Liver (tissue), 9 donors: ENCODE results near the gene OR10H4. TPM values are rescaled to one million over a fixed set of nuclear protein-coding genes. Genes with fewer than 3 reads are reported as not detected.
"Not testable (repeated sequence)": the region's sequence is repeated elsewhere in the genome, so short reads cannot be mapped to it uniquely, and the experiment has no call there.

Source experiments
- DNase-seq: peaks from one replicate; pipeline ENCODE4 v3.0.0-alpha.2; 2017; ENCODE audit warnings: low spot score
- H3K27ac ChIP-seq, 2 donors: one replicate each; pipeline ENCODE4 v1.7.0; 2013; ENCODE audit warnings: inconsistent platforms in 2 of 2, low read length in 2 of 2, control low read depth in 1 of 2, low read depth in 1 of 2, mild to moderate bottlenecking in 1 of 2
- H3K27me3 ChIP-seq, 4 donors: one replicate each; pipeline versions ENCODE4 v1.6.1 to v1.7.0; 2013; ENCODE audit warnings: low read length in 3 of 4, inconsistent platforms in 1 of 4, mild to moderate bottlenecking in 1 of 4, moderate library complexity in 1 of 4; ENCODE audit not compliant: control insufficient read depth in 4 of 4, insufficient read depth in 4 of 4
- H3K36me3 ChIP-seq, 4 donors: one replicate each; pipeline versions ENCODE4 v1.6.1 to v1.7.0; 2013; ENCODE audit warnings: low read length in 3 of 4, mild to moderate bottlenecking in 3 of 4, low read depth in 1 of 4, moderate library complexity in 1 of 4; ENCODE audit not compliant: control insufficient read depth in 4 of 4, insufficient read depth in 3 of 4
- H3K4me1 ChIP-seq, 4 donors: one replicate each; pipeline versions ENCODE4 v1.6.1 to v1.7.0; 2013; ENCODE audit warnings: low read length in 3 of 4, mild to moderate bottlenecking in 3 of 4, moderate library complexity in 1 of 4; ENCODE audit not compliant: control insufficient read depth in 4 of 4, insufficient read depth in 4 of 4
- H3K4me3 ChIP-seq, 3 donors: one replicate each; pipeline versions ENCODE4 v1.6.1 to v1.7.0; 2013; ENCODE audit warnings: low read length in 3 of 3, control low read depth in 1 of 3, low read depth in 1 of 3, mild to moderate bottlenecking in 1 of 3
- H3K9ac ChIP-seq, 2 donors: one replicate each; pipeline ENCODE4 v1.7.0; 2013; ENCODE audit warnings: low read length in 2 of 2, mild to moderate bottlenecking in 2 of 2, moderate library complexity in 2 of 2, control low read depth in 1 of 2, low read depth in 1 of 2
- H3K9me3 ChIP-seq, 4 donors: one replicate each; pipeline versions ENCODE4 v1.6.1 to v1.7.0; 2013; ENCODE audit warnings: low read length in 3 of 4; ENCODE audit not compliant: control insufficient read depth in 4 of 4
- ATF3 ChIP-seq: IDR thresholded peaks from 2 replicates; pipeline ENCODE4 v1.6.1; 2016; ENCODE audit warnings: antibody characterized with exemption
- CTCF ChIP-seq: fragments of 150-350 bp; IDR thresholded peaks from 2 replicates; pipeline ENCODE4 v1.5.1; 2017; ENCODE audit warnings: improper control_type of control experiment, low read depth, low read length; ENCODE audit not compliant: missing input control
- EGR1 ChIP-seq, 2 donors: IDR thresholded peaks; 2 replicates each; pipeline ENCODE4 v1.6.1; 2016 to 2018; ENCODE audit warnings: antibody characterized with exemption in 2 of 2, low read depth in 2 of 2
- FOXA2 ChIP-seq: IDR thresholded peaks from 2 replicates; pipeline ENCODE4 v1.6.1; 2016; ENCODE audit warnings: antibody characterized with exemption
- GABPA ChIP-seq, 2 donors: IDR thresholded peaks in 1 of 2; conservative IDR thresholded peaks in 1 of 2; 2 replicates each; pipeline ENCODE4 v1.6.1; 2016; ENCODE audit warnings: antibody characterized with exemption in 2 of 2, mild to moderate bottlenecking in 1 of 2, moderate library complexity in 1 of 2
- HNF4A ChIP-seq, 2 donors: conservative IDR thresholded peaks; 2 replicates each; pipeline ENCODE4 v1.6.1; 2016; ENCODE audit warnings: antibody characterized with exemption in 2 of 2, mild to moderate bottlenecking in 2 of 2
- NR2F2 ChIP-seq: IDR thresholded peaks from 2 replicates; pipeline ENCODE4 v1.6.1; 2016; ENCODE audit warnings: antibody characterized with exemption
- SP1 ChIP-seq: IDR thresholded peaks from 2 replicates; pipeline ENCODE4 v1.6.1; 2018; ENCODE audit warnings: antibody characterized with exemption, mild to moderate bottlenecking
- YY1 ChIP-seq: IDR thresholded peaks from 2 replicates; pipeline ENCODE4 v1.6.1; 2016; ENCODE audit warnings: antibody characterized with exemption, mild to moderate bottlenecking
- WGBS: extraction: QIAGEN DNeasy Blood & Tissue Kit; methylation state at CpG from one replicate; pipeline ENCODE4 v1.1.7; 2013; 5-methylcytosine and 5-hydroxymethylcytosine counted together
- polyA plus RNA-seq, 2 donors: library from polyadenylated mRNA; stranded (reverse) in 1 of 2; unstranded in 1 of 2; fragments of 200-250 nt in 1 of 2; fragments of >200 nt in 1 of 2; fragmentation: Nextera tagmentation in 1 of 2; extraction: Ambion mirVana in 1 of 2; gene quantifications; one replicate each; pipeline versions ENCODE4 v1.2.1 to v1.2.3, GENCODE V29; 2013 to 2015
- total RNA-seq, 2 donors: library from RNA; depleted of rRNA; stranded (reverse); fragments of >200 nt; gene quantifications; one replicate each; pipeline ENCODE4 v1.2.3, GENCODE V29; 2014
- TF ChIP-seq, protein P1 (sequence below): IDR thresholded peaks from 2 replicates; pipeline ENCODE4 v1.6.1; 2016; ENCODE audit warnings: antibody characterized with exemption
- donor health status: healthy.
- donor health status: healthy.
- donor health status: healthy.
- donor health status: healthy.
- donor health status: healthy.

OR10H4 gene
- total RNA-seq (not detected), polyA plus RNA-seq (not detected)

DNA sequence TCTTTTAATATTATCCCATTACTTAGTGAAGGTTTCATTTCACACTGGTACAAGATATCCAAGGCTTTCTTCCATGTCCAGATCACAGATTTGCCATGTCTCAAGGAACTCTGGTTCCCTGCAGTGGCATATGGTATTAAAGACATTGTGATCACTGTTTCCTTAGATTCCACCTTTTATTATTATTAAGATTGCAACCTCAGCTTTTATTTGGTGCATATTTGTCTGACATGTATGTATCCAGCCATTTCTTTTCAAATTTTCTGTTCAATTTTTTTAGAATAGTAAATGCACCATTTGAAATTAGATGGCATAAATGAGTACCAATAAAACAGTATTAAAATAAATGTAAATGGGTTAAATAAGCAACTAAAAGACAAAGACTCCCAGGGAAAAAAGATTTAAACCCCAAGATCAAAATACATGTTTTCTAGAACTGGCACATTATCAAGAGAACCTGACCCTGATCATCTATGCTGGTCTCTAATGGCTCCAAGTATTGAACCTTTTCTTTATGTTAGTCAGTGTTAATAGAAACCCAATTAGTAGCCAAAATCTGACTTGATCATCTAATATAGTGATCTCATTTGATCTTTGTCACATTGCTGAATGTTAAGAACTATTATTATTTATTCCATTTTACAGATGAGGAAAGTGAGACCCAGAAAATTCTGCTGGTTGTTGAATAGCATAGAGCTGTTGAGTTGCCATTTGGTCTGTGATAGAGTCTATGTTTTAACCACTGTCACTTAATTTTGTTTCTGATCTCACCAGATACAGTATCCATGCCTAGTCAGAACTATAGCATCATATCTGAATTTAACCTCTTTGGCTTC is at the start of gene OR10H4:
TSS of gene OR10H4 (plus strand) at position 786 of the 836 bp plus-strand sequence. CDS start at position 786, 0 bp downstream.
- TF ChIP-seq CTCF: no peak
- TF ChIP-seq GABPA (IDR thresholded peaks at IDR 0.05 in 1 of 2, conservative IDR thresholded peaks at IDR 0.05 in 1 of 2): no peak
- no peak for TF ChIP-seq HNF4A (conservative IDR thresholded peaks at IDR 0.05)
- TF ChIP-seq, protein P1, sequence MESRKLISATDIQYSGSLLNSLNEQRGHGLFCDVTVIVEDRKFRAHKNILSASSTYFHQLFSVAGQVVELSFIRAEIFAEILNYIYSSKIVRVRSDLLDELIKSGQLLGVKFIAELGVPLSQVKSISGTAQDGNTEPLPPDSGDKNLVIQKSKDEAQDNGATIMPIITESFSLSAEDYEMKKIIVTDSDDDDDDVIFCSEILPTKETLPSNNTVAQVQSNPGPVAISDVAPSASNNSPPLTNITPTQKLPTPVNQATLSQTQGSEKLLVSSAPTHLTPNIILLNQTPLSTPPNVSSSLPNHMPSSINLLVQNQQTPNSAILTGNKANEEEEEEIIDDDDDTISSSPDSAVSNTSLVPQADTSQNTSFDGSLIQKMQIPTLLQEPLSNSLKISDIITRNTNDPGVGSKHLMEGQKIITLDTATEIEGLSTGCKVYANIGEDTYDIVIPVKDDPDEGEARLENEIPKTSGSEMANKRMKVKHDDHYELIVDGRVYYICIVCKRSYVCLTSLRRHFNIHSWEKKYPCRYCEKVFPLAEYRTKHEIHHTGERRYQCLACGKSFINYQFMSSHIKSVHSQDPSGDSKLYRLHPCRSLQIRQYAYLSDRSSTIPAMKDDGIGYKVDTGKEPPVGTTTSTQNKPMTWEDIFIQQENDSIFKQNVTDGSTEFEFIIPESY: no peak
- no peak for TF ChIP-seq EGR1 (IDR thresholded peaks at IDR 0.05; ENCODE audit: low read depth in 2 of 2)
- no peak for TF ChIP-seq FOXA2
- no peak for TF ChIP-seq ATF3
- no peak for TF ChIP-seq NR2F2
- TF ChIP-seq YY1: no peak
- TF ChIP-seq SP1: no peak
- Histone ChIP-seq H3K9ac (no peak within 1 kb of the TSS), H3K36me3 (no peaks in the 10 kb centered on the region), H3K9me3 (peaks cover 0 to 3% (median under 1%) of the 10 kb centered on the region in 4 donors), H3K4me1 (no peaks in the 10 kb centered on the region), H3K27me3 (no peaks in the 10 kb centered on the region), H3K4me3 (no peak within 1 kb of the TSS), H3K27ac (no peak within 1 kb of the TSS)
- DNase-seq: no peak

- H3K4me3 ChIP-seq, DNase-seq: not testable (repeated sequence)
Observed at GRCh38 chr19:15899561-15899960, 49.2 kb upstream of the OR10H4 start.

DNA sequence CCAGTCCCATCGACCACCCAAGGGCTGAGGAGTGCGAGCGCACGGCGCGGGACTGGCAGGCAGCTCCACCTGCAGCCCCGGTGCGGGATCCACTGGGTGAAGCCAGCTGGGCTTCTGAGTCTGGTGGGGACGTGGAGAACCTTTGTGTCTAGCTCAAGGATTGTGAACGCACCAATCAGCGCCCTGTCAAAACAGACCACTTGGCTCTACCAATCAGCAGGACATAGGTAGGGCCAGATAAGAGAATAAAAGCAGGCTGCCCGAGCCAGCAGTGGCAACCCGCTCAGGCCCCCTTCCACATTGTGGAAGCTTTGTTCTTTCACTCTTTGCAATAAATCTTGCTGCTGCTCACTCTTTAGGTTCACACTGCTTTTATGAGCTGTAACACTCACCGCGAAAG is 48.8 kb upstream of the OR10H4 start:
- H3K36me3 ChIP-seq, H3K27ac ChIP-seq, DNase-seq, H3K9ac ChIP-seq, H3K4me3 ChIP-seq, H3K27me3 ChIP-seq, H3K9me3 ChIP-seq: not testable (repeated sequence)
- WGBS: 65% methylated on average over 15 of the region's 15 CpGs
- H3K4me1 ChIP-seq: peaks cover 4 to 23% (median 10%) of the 10 kb centered on the region in 4 donors

More at GRCh38 chr19:15899561-15899960, 49.2 kb upstream of the OR10H4 start:
- not testable (repeated sequence) for H3K36me3 ChIP-seq, H3K27ac ChIP-seq, H3K27me3 ChIP-seq, H3K9me3 ChIP-seq, H3K9ac ChIP-seq
- WGBS: 55% methylated on average over 30 of the region's 30 CpGs
- H3K4me1 ChIP-seq: peaks cover 4 to 27% (median 10%) of the 10 kb centered on the region in 4 donors
